Activated naive CD8-positive, alpha-beta T cell treated with anti-CD3 and anti-CD28 coated beads, Interleukin-2, amount 50 U/mL, for 16 hours (primary cell): Measurements from ENCODE around the gene NLRP11.

Source experiments
- DNase-seq: peaks from one replicate; pipeline ENCODE4 v3.0.0-alpha.2; 2020; ENCODE audit warnings: low read depth, low spot score

NLRP11 gene

DNA sequence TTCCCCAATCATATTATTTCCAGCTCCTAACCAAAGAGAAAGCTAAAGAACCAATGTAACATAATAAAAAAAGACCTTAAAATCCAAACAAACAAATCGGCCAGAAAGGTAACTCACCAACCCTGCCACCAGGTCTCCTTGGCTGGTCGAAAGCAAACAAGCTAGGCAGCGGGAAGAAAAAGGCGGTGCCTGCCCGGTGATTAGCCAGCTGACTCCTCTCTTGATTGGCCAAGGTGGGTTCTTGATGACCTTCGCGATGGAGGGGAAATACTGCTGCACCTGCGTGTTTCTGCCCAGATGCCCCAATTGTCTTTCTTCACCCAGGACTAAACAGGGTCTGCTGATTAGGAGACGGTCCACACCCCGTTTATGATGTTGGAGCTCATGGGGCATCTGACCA, at the start of gene NLRP11:
Gene NLRP11, minus strand, starts transcription at position 154 of the 400 bp plus-strand sequence. CDS start 13,825 bp downstream, outside the sequence.
- DNase-seq: no peak

DNA sequence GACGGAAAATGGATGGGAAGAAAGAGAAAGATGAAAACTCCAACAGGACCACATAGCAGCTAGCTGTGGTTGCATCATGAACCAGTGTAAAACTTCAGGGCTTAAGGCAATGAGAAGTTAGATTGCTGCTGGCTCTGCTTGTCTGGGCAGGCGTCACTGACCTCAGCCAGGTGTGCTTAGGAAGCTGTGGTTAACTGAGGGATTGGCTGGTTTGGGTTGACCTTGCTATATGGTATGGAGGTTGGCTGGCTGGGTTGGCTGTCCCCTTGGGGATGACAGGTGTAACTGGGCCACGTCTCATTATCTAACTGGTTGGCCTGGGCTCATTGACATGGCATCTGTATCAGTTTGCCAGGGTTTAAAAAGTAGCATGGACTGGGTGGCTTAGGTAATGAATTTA, 45.4 kb upstream of the NLRP11 start:
- no peak for DNase-seq

DNA sequence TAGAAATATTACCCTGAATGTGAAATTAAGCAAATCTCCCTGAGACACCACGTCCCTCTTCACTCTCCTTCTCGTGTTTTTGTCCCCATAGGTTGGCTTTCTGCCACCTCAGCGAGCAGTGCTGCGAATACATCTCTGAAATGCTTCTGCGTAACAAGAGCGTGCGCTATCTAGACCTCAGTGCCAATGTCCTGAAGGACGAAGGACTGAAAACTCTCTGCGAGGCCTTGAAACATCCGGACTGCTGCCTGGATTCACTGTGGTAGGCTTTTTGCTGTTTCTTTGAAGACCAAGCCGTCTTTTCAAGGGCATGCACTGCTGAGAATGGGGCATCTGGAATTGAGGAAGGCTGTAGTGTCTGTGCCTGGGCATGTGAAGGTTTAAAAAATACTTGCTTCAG, 38.9 kb upstream of the NLRP11 start:
- no peak for DNase-seq

DNA sequence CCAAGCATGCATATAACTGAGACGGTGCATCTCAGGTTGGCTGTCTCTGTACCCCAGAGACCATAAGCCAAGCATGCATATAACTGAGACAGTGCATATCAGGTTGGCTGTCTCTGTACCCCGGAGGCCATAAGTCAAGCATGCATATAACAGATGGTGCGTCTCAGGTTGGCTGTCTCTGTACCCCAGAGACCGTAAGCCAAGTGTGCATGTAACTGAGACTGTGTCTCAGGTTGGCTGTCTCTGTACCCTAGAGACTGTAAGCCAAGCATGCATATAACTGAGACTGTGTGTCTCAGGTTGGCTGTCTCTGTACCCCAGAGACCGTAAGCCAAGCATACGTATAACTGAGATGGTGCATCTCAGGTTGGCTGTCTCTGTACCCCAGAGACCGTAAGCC, 35.3 kb upstream of the NLRP11 start:
- no peak for DNase-seq

DNA sequence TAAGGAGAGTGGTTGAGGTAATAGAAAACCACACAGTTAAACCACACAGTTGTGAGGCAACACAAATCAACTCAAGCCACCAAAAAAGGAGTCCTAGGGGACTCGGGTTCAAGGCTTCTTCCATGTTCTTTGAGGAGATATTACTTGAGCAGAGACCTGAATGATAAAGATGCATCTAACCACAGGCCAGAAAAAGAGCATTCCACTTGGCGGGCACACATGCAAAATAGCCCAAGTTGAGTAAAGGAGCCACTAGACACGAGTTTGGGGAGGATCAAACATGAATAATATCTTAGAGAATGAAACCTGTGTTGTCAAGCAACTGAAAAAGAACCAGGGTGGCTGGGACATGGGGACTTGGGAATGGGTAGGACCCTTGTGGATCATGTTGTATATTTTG, 34.7 kb upstream of the NLRP11 start:
- DNase-seq: no peak

DNA sequence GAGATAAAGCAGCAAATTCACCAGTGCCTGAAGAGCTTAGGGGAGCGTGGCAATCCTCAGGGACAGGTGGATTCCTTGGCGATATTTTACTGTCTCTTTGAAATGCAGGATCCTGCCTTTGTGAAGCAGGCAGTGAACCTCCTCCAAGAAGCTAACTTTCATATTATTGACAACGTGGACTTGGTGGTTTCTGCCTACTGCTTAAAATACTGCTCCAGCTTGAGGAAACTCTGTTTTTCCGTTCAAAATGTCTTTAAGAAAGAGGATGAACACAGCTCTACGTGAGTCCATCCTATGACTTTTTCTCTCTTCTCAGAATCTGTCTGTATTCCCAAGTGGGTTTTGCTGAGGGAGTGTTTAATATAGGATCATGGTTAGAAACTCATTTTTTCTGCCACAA, 27.2 kb upstream of the NLRP11 start:
- DNase-seq: no peak

DNA sequence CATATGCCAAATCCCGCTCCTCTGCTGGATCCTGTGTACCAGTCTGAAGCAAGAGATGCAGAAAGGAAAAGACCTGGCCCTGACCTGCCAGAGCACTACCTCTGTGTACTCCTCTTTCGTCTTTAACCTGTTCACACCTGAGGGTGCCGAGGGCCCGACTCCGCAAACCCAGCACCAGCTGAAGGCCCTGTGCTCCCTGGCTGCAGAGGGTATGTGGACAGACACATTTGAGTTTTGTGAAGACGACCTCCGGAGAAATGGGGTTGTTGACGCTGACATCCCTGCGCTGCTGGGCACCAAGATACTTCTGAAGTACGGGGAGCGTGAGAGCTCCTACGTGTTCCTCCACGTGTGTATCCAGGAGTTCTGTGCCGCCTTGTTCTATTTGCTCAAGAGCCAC, 26.6 kb upstream of the NLRP11 start:
- no peak for DNase-seq

DNA sequence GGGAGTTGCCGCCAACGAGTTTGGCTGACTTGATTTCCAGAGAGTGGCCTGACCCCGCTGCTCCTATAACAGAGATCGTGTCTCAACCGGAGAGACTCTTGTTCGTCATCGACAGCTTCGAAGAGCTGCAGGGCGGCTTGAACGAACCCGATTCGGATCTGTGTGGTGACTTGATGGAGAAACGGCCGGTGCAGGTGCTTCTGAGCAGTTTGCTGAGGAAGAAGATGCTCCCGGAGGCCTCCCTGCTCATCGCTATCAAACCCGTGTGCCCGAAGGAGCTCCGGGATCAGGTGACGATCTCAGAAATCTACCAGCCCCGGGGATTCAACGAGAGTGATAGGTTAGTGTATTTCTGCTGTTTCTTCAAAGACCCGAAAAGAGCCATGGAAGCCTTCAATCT, 26.2 kb upstream of the NLRP11 start:
- no peak for DNase-seq

DNA sequence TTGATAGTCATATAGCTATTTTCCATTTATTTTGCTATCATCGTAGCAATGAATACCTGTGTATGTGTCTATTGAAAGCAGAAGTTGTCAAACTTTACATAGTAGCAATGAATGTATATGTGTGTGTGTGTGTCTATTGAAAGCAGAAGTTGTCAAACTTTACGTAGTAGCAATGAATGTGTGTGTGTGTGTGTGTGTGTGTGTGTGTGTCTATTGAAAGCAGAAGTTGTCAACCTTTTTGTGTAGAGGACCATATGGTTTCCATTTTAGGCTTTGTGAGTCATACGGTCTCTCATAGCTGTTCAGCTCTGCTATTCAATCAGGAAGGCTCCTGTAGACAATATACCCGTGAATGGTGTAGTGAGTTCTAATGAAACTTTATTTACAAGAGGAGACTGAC, 25.4 kb upstream of the NLRP11 start:
- DNase-seq: no peak

DNA sequence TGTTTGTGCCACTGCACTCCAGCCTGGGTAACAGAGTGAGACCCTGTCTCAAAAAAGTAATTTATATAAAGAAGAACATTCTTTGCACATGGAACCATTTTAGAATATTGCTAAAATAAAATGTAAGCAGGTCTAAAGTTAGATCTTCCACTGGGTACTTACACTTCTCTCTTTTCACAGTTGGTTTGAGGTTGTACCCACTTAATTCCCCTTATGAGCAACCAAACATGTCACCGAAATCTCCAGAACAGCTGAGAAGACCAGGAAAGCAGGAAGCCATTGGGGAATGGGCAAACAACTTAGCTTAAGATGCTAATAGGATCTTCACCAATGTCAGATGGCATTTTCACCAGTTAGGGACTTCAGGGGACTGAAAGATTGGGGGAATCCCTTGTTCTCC, 23.4 kb upstream of the NLRP11 start:
- no peak for DNase-seq

DNA sequence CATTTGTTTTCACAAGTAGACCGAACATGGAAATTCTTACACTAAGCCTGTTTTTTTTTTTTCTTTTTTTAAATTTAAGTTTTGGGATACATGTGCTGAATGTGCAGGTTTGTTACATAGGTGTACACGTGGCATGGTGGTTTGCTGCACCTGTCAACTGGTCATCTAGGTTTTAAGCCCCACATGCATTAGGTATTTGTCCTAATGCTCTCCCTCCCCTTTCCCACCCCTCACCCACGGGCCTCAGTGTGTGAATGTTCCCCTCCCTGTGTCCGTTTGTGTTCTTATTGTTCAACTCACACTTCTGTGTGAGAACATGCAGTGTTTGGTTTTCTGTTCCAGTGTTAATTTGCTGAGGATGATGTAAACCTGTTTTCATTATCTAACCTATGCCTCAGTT, 7.1 kb upstream of the NLRP11 start:
- DNase-seq: no peak

DNA sequence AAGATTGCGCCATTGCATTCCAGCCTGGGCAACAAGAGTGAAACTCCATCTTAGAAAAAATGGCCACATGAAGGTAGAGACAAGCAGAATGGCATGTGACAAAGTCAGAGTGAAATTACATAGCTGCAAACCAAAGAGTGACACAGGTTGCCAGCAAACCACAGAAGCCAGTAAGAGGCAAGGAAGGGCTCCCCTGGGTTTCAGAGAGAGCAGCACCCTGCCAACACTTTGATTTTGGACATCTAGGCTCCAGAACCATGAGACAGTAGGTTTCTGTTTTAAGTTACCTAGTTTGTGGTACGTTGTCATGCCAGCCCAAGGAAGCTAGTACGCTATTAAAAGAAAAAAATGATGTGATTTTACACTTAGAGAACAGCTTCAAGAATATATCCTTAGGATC, 6.5 kb upstream of the NLRP11 start:
- DNase-seq: no peak

DNA sequence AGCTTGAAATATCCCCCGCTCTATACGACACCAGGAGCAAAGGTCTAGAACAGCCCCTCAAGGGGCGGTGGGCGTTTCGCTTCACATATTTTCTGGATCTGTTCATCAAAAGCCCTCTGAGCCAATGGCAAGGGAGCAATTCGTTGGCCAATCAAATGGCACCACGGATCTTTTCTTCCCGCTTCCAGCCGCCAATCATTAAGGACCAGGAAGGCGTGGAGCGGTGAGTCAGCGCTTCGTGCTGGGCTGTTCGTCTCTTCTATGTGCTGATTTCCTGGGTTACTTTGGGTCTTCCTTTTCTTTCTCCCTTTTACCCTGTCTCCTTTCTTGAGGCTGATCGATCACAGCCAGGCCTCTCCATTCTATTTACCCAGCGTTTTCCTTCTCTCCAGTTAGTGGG, 4.5 kb upstream of the NLRP11 start, which contains the start of gene NLRP4:
Gene NLRP4, plus strand, starts transcription at position 201 of the 400 bp plus-strand sequence. CDS start 15,541 bp downstream, outside the sequence.
- no peak for DNase-seq

DNA sequence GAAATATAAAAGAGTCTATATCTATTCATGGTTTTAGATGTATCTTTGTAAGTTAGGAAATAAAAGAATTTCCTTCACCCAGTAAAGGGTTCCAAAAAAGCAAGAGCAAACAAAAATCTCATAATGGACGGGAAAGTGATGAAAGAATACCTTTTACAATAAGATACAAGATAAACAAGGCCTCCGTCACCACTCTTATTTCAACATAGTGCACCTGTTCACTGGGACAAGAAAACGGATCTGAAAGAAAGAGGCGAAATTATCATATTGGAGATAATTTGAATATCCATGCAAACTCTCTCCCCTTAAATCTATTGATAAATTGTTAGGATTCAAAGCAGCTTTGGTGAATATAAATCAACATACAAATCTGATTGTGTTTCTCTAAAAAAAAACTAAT, 877 bp upstream of the NLRP11 start:
- no peak for DNase-seq

DNA sequence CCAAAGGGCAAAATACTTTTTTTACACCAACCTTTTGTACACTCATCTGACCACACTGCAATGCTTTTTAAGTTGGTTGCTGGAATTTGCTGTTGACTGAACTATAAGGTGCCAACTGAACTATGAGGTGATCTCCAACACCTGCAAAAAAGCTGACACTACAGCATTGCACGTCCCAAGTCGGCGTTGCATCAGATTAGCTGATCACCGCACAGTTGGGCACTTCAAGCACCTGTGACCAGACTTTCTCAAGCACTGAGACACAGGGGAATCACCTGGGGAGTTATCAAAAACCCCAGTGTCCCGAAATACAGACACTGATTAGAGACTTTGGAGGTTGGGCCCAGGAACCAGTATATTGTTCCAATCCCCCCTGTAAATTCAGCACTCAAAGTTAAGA, 1.1 kb downstream of the NLRP11 start:
- DNase-seq: no peak

DNA sequence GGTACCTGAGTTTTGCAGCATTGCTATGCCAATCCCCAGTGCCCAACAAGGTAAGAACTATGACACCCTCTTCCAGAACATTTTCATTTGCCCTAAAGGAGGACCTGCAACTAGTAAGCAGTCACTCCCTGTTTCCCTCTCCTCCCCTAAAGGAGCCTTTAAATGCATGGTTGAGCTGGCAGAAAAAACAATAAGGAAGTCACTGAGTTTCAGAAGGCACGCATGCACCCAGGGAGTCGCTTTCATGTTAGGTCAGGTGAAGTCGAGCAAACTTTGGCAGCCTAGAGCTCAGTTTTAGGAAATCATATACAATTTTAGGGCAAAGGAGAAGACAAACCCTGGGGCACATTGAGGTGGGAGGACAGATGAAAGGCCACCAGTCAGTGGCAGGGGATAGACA, 11.8 kb downstream of the NLRP11 start:
- no peak for DNase-seq

DNA sequence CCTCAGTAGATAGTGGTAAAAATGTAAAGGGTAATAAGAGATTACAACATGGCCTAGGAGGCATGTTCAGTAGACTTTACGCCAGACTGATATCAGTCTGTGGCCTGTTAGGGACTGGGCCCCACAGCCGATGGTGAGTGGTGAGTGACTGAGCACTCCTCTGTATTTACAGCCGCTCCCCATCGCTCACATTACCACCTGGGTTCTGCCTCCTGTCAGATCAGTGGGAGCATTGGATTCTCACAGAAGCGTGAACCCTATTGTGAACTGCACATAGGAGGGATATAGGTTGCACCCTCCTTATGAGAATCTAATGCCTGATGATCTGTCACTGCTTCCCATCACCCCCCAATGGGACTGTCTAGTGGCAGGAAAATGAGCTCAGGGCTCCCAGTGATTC, 17.9 kb downstream of the NLRP11 start:
- no peak for DNase-seq

DNA sequence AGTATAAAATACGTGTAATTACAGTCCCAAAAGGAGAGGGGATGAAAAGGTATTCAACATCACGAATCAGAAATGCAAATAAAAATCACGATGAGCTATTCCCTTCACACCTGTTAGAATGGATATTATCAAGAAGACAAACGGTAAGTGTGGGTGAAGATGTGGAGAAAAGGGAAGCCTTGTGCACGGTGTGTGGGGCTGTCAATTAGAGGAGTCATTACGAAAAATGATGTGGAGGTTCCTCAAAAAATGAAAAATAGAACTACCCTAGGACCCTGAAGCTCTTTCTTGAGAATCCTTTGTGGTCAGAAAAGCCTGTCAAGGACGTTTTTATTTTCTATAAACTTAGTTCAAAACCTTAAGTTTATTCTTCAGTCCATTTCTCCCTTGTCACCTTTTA, 19.4 kb downstream of the NLRP11 start:
- DNase-seq: no peak

DNA sequence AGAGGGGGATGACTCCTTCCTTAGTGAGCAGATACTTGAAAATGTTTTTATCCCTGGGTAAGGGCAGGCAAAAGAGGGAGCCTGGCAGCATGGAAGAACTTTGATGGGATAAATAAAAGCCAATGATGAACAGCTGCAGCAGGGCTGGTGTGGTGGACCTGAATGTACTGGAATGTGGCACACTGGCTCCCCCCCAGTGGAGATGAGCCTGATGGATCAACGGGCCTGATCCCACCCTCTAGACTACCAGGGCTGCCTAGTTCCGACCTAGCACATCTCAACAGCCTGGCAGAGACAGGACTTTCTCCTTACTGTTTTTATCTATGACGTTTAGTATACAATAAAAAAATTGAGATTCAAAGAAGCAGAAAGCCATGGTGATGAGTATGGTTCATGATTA, 20.5 kb downstream of the NLRP11 start:
- no peak for DNase-seq

DNA sequence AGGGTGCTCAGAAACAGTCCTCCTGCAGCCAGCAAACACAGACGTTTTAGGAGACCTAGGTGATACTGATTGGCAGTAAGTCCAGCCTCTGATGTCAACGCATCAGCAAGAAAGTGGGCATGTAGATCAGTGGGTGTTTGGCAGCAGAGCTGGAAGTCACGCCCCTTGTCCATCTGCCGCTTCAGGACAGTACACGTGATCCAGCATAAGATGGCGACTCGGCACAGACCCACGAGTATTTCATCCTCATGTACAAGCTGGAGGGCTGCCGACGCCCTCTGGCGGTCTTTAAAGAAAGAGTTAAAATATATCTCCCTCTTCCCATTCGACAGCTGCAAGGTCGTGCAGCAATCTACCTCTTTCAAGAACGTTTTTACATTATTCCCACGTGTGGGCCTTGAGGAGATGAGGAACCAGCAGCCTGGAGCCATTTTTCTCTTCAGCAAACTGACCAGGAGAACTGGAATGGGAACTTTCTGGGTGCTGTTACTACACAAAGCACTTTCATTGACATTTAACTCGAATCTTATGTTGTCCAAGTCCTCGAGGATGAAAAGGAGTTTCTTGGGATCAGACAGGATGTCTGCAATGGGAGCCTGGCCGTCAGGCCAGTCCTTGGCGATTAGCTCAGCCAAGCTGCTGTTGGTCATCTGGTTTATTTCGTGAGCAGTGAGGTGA, 22.3 kb downstream of the NLRP11 start:
- no peak for DNase-seq

DNA sequence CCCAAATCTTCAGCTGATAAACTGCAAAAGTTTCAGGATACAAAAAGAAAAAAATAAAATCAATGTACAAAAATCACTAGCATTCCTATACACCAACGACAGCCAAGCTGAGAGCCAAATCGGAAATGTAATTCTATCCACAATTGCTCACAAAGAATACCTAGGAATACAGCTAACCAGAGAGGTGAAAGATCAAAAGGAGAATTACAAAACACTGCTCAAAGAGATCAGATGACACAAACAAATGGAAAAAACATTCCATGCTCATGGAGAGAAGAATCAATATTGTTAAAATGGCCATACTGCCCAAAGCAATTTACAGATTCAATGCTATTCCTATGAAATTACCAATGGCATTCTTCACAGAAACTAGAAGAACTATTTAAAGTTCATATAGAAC, 29.5 kb downstream of the NLRP11 start:
- no peak for DNase-seq

DNA sequence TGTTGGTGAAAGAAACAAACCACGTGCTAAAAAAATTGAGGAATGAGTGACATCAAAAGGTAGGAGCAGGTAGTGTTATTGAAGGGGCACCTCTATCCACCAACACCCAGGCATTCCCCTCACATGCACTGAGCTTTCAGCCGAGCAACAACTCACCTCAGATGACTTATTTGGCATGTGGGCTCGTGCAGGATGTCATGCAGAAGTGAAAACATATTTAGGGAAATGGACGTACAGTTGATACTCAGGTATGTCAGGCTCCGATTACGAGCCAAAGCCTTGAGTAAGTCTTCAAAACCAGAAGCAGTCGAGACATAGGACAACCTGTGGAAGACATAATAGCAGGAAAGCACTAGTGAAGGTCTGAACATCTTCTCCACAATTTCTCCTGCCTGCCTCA, 30.4 kb downstream of the NLRP11 start:
- no peak for DNase-seq

DNA sequence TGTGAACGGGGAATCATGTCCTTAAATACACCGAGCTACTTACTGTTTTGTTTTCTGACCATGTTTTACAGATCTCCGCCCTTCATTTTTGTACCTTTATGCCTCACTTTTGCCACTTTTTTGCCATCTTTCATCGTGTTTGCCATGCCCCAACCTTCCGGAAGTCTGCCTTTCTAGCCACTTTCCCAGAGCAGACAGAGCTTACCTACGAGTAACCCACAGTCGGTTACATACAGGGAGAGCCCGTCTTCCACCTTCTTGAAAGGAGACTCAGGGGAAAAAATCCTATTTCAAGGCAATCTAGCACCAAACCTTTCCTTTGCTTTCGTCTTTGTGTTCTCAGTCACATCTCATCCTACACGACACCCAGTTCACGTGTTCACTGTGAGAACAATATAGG, 36.8 kb downstream of the NLRP11 start:
- no peak for DNase-seq

DNA sequence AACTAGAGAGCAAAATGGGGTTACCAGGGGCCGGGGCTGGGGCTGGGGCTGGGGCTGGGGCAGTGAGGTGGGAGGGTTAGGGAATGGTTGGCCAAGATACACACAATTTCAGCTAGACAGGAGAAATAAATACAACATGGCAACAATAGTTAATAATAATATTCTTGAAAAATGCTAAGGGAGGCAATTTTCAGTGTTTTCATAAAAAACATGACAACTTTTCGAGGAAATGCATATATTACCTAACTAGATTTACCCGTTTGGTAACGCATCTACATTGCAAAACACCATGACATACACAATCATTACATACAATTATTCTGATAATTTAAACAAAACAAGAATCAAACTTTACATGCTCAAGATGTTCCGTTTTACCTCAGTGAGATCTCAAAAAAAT, 50.7 kb downstream of the NLRP11 start:
- no peak for DNase-seq
